Measurements from ENCODE around the gene TACC2. TPM values are rescaled to one million over a fixed set of nuclear protein-coding genes. Genes with fewer than 3 reads are reported as not detected.

The TACC2 gene
- total and polyA plus RNA-seq, 2 donors (not counting 3 experiments of a cell fraction or from before 2014, with no cell fraction given): 14.4 to 46.2 TPM

- Histone ChIP-seq H3K4me3 (replicated peaks in 1 of 3; ENCODE audit: insufficient read depth in 1 of 3, low read depth in 1 of 3, low read length in 3 of 3) (no peak overlapping the region), H3K79me2 (ENCODE audit: control insufficient read depth, insufficient read depth, low read length) (no peaks in the 10 kb centered on the region), H3K9me1 (replicated peaks; ENCODE audit: control insufficient read depth, extremely low read depth, insufficient read depth, low read length) (no peaks in the 10 kb centered on the region), H3K9ac (replicated peaks; ENCODE audit: extremely low read depth, insufficient read depth, low read length) (no peak overlapping the region), H3K27me3 (ENCODE audit: control insufficient read depth in 2 of 2, insufficient read depth in 2 of 2, low read length in 2 of 2) (peaks cover 6 to 7% of the 10 kb centered on the region in 2 experiments), H2AFZ (ENCODE audit: low read depth, low read length) (no peak overlapping the region), H3K36me3 (ENCODE audit: control insufficient read depth in 2 of 2, extremely low read depth in 1 of 2, insufficient read depth in 2 of 2, low read length in 2 of 2) (no peaks in the 10 kb centered on the region), H3K4me2 (ENCODE audit: insufficient read depth, low read length) (no peak overlapping the region), H3K4me1 (ENCODE audit: control insufficient read depth, extremely low read depth, insufficient read depth, low read length) (no peaks in the 10 kb centered on the region), H3K27ac (ENCODE audit: insufficient read depth, low read depth, low read length) (no peak overlapping the region), H3K9me3 (replicated peaks; ENCODE audit: control insufficient read depth, insufficient read depth, low read length) (no peaks in the 10 kb centered on the region), H4K20me1 (replicated peaks; ENCODE audit: control insufficient read depth, extremely low read depth, insufficient read depth, low read length) (no peaks in the 10 kb centered on the region)
- BruUV-seq (replicated peaks): no TSS peak
- FAIRE-seq: no peak
- DNase-seq (ENCODE audit: low read depth, low spot score): no peak
- ChIA-PET CTCF (interaction anchor here (0.9 to 2.9 kb wide), 2 partner anchors 9 to 11 kb away, joined by 3 to 7 read pairs; no protein-coding TSS in a partner anchor), POLR2A (no interaction called here)
- dilution Hi-C loops (cut with MboI; ENCODE audit: extremely low pct_ligation_motif_present, low sequenced_read_pairs) (no loop called here), intact Hi-C loops (cut with micrococcal nuclease) (no loop called here)
- TF ChIP-seq MYC (IDR thresholded peaks at IDR 0.05; ENCODE audit: low read depth, low read length) (no peak), POLR2AphosphoS5 (IDR thresholded peaks at IDR 0.05; ENCODE audit: insufficient read depth, low read depth, low read length) (no peak), EZH2 (IDR thresholded peaks at IDR 0.05; ENCODE audit: borderline replicate concordance, low read depth, low read length, severe bottlenecking) (no peak), FOS (IDR thresholded peaks at IDR 0.05; ENCODE audit: borderline replicate concordance, insufficient read depth, low read length) (no peak), GATA2 (IDR thresholded peaks at IDR 0.05; ENCODE audit: insufficient read depth, insufficient read length, low read depth, low read length) (no peak), POLR2A (IDR thresholded peaks at IDR 0.05; ENCODE audit: low read depth, low read length) (no peak), CTCF (IDR thresholded peaks at IDR 0.05; ENCODE audit: extremely low read depth in 1 of 2, insufficient read depth in 1 of 2, low read depth in 1 of 2, low read length in 2 of 2) (no peak), MAX (IDR thresholded peaks at IDR 0.05; ENCODE audit: insufficient read depth, insufficient read length) (no peak), JUN (IDR thresholded peaks at IDR 0.05; ENCODE audit: borderline replicate concordance, insufficient read depth, insufficient read length, low read depth) (no peak)
Observed at GRCh38 chr10:122040786-122041185, 51.8 kb downstream of the TACC2 start.
